Pulmonary artery endothelial cell (primary cell): ENCODE measurements around the gene PTPRN2. TPM values are rescaled to one million over a fixed set of nuclear protein-coding genes. Genes with fewer than 3 reads are reported as not detected.
"Not testable (repeated sequence)": the region's sequence is repeated elsewhere in the genome, so short reads cannot be mapped to it uniquely, and the experiment has no call there.

Source experiments
- DNase-seq: peaks from one replicate; pipeline ENCODE4 v3.0.0-alpha.2; 2011; ENCODE audit warnings: low read depth, low spot score
- total RNA-seq: library from RNA; depleted of rRNA; stranded (reverse); fragments of >200 nt; gene quantifications from 2 replicates; pipeline ENCODE4 v1.2.3, GENCODE V29; 2014

Gene PTPRN2
- total RNA-seq, 1 donor from 2014 or later: 0.53 TPM

- DNase-seq: no peak
These were observed 197.9 kb downstream of the PTPRN2 start for GRCh38 chr7:158389514-158390425.

- DNase-seq: no peak
These were observed 198.7 kb downstream of the PTPRN2 start for GRCh38 chr7:158388928-158389327.

GRCh38 chr7:158388072-158388471, 199.6 kb downstream of the PTPRN2 start:
- DNase-seq: no peak

- no peak for DNase-seq
These were observed 200.1 kb downstream of the PTPRN2 start for GRCh38 chr7:158387546-158387891.

- no peak for DNase-seq
These were observed 200.6 kb downstream of the PTPRN2 start for GRCh38 chr7:158386866-158387545.

- no peak for DNase-seq
These were observed 201.3 kb downstream of the PTPRN2 start for GRCh38 chr7:158386355-158386618.

- DNase-seq: not testable (repeated sequence)
These were observed 201.9 kb downstream of the PTPRN2 start for GRCh38 chr7:158385496-158386354.

- DNase-seq: no peak
These were observed 202.9 kb downstream of the PTPRN2 start for GRCh38 chr7:158384746-158385145.

- DNase-seq: no peak
These were observed 204.0 kb downstream of the PTPRN2 start for GRCh38 chr7:158383665-158384064.

GRCh38 chr7:158382363-158383254, 205.0 kb downstream of the PTPRN2 start:
- DNase-seq: no peak

GRCh38 chr7:158381956-158382355, 205.7 kb downstream of the PTPRN2 start:
- no peak for DNase-seq

- DNase-seq: no peak
These were observed 208.6 kb downstream of the PTPRN2 start for GRCh38 chr7:158378978-158379377.

GRCh38 chr7:158377800-158378623, 209.6 kb downstream of the PTPRN2 start:
- DNase-seq: no peak

- not testable (repeated sequence) for DNase-seq
These were observed 210.8 kb downstream of the PTPRN2 start for GRCh38 chr7:158376839-158377186.

GRCh38 chr7:158376146-158376838, 211.3 kb downstream of the PTPRN2 start:
- DNase-seq: not testable (repeated sequence)

- DNase-seq: no peak
These were observed 212.6 kb downstream of the PTPRN2 start for GRCh38 chr7:158375034-158375433.

- no peak for DNase-seq
These were observed 213.0 kb downstream of the PTPRN2 start for GRCh38 chr7:158374586-158374985.

GRCh38 chr7:158374146-158374545, 213.5 kb downstream of the PTPRN2 start:
- no peak for DNase-seq

GRCh38 chr7:158373476-158374133, 214.0 kb downstream of the PTPRN2 start:
- no peak for DNase-seq
